ENCODE data around the gene SEMA7A.

- TF ChIP-seq FOXP2 (optimal IDR thresholded peaks at IDR 0.05; ENCODE audit: borderline replicate concordance, extremely low read depth, extremely low read length, insufficient read depth): no peak
- TF ChIP-seq SIN3A (IDR thresholded peaks at IDR 0.05; ENCODE audit: borderline replicate concordance, insufficient read depth, low read length): no peak
- no peak for TF ChIP-seq POLR2AphosphoS5 (IDR thresholded peaks at IDR 0.05; ENCODE audit: low read depth, low read length)
- TF ChIP-seq TAF1 (IDR thresholded peaks at IDR 0.05; ENCODE audit: borderline replicate concordance, insufficient read depth, low read length): no peak
- TF ChIP-seq REST (IDR thresholded peaks at IDR 0.05; ENCODE audit: insufficient read depth in 1 of 2, low read depth in 2 of 2, low read length in 2 of 2): no peak
Observed at GRCh38 chr15:74449095-74449494, 15.3 kb upstream of the SEMA7A start.
